Non-pigmented ciliary epithelial cell (primary cell): ENCODE data around the gene MSH2.
"Not testable (repeated sequence)": the region's sequence is repeated elsewhere in the genome, so short reads cannot be mapped to it uniquely, and the experiment has no call there.

Experiments used
- DNase-seq: peaks from one replicate; pipeline ENCODE4 v3.0.0-alpha.2; 2010; ENCODE audit warnings: low read depth

MSH2 gene

DNA sequence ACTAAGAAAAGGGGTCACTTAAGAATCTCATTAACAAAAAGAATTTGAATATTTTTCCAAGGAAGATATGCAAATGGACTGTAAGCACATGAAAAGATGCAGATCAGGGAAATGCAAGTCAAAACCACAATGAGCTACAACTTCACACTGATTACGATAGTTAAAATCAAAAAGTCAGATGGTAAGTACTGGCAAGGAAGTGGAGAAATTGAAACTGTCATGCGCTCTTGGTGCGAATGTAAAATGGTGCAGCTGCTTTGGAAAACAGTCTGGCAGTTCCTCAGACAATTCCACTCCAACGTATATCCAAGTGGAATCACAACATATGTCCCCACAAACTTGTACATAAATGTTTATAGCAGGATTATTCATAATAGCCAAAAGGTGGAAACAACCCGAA lies 81.4 kb downstream of the MSH2 start:
- no peak for DNase-seq

DNA sequence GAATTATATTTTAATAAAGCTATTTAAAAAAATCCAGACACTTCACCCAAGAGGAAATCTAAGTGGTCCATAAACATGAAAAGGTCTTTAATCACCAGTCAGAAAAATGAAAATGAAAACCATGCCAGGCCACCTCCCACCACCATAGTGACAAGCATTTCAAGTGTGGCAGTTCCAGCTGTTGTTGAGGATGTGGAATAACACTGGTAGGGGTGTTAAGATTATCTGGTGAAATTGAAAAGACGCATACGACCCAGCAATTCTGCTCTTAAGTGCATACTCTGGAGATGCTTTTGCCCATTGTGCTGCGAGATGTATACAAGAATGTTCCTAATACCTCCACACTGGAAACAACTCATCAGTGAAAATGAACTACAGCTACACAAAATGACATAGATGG lies 82.2 kb downstream of the MSH2 start:
- no peak for DNase-seq

DNA sequence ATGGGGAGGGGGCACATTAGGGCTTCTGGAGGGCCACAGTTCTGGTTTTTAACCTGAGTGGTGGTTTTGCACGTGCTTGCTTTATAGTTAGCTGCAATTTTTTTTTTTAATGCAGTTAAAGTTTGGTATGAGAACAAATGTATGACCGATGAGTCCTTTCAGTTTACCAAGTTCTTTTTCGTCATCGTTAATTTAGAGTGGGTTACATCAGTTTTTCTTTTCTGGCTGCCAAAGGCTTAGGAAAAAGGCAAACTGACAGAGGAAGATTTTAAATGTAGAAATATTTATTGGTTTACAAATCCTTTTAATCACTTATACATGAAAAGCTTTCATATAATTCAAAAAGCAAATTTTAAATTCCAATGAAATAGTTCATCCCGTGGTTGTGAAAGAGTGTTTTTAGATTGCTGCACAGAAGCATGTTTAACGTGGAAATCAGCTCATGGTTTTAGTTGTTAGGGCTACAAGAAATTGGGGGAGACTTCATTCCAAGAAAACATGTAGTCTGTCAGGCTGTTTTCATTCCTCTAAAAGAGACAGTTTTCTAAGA lies 82.9 kb downstream of the MSH2 start:
- no peak for DNase-seq

DNA sequence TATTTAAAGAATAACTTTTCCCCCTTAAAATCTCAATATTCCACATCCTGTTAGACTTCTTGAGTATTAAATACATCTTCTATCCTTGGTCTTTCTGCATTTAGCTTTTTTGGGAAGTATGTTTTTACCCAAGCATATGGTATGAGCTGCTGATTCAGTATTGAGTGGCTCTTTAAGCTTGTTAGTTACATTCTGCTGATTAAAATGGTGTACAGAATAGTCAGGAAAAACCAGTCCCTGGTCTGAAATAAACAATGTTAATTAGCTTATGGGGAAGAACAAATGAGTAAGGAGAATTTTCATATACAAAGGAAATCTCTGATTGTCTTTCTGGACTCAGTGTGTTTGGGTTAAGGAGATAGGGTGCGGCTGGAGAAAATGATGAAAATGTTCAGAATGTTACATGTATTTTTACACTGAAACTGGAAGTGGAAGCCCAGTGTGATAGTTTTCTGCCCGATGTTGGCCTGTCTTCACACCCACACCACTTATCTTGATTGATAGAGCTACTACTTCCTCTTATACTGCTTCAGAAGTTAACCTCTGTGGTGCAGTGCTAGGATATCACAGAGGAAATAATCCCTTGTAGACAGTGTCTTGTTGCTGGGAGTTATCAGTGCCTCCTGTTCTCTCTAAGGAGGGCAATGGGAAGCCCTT lies 84.0 kb downstream of the MSH2 start:
- DNase-seq: no peak

DNA sequence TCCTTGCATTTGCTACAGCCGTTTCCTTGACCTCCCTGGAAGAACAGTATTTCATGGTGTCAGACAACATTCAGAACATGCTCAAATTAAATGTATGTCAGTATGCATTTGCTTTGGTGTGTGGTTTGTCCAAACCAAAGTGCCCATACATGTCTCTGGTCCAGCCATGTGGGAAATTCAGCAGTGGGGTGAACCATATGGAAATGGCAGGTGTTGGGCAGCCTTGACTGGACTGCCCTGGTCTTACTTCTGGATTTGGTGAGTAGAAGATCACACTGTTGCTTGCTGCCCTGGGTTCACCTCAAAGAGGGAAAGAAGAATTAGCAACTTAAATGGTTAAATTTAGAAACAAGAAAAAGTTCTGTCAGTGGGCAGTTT lies 84.5 kb downstream of the MSH2 start:
- DNase-seq: no peak

DNA sequence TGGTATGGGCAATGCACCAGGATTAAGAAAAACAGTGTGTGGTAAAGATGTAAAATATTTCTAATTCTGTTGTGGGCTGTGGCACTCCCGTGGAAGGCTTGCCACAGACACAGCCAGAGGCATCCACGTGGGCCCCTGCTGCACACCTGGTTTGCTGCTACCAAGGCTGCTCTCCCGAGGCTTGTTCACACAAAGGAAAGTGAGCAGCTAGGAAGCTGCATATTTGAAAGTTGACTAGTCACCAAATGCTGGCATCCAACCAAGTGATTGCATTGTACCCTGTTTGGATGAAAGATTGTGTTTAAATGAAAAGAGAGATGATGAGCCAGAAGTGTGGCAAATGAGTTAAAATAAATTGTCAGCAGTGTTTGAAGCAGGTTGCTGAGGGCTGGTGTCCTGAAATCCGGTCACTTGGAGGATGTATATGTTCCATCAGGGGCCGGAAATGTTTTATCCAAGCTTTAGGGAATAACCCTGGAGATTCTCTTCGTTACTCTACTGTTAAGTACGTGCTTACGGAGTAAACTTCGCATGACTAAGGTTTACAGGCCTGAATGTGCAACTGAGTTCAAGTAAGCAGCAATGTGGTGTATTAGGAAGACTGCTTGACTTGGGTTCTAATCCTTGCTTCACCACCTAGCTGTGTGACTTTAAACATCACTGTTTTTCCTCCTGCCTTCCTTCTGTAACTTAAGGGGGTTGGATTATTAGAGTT lies 86.1 kb downstream of the MSH2 start:
- DNase-seq: peak; percentile 76

DNA sequence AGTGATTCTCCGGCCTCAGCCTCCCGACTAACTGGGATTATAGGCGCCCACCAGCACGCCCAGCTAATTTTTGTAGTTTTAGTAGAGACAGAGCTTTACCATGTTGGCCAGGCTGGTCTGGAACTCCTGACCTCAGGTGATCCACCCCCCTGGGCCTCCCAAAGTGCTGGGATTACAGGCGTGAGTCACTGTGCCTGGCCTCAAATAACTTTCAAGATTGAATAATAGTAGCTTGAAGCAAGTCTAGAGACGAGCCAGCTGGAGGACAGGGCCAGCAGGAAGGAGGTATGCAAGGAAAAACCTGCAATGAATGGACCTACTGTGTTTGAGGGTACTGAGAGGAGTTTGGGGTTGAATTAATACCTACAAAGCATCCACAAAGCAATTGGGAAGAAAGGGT lies 87.5 kb downstream of the MSH2 start:
- no peak for DNase-seq

DNA sequence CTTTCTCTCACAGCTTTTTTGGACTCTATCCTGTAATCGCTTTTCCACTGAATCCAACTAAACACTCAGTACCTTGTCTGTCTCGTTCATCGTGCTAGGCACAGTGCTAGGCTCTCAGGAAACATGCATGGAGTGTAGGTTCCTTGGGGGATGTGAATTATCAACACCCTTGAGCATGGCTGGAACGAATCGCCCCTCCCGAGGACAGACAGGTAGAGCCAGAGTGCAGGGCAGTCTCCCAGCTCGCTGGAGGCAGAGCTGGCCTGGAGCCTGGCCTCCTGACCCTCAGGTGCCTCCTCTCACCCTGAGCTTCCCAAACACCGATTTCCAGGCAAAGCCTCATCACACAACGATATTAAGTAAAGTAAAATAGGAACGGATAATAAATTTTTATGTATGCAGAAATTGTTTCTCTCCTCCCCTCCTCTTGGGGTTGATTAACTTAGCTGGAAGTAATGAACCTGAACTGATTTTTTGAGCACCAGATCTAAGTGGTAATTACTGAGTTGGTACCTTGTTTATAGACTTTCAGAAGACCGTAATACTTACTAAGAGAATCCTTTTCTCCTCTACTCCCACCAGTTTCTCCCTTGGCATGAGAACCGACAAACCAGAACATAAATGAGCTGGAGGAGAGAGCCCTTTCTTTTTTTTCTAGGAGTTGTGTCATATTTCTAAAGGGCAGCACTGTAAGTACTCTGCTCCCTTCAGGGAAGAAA lies 90.5 kb downstream of the MSH2 start:
- no peak for DNase-seq

DNA sequence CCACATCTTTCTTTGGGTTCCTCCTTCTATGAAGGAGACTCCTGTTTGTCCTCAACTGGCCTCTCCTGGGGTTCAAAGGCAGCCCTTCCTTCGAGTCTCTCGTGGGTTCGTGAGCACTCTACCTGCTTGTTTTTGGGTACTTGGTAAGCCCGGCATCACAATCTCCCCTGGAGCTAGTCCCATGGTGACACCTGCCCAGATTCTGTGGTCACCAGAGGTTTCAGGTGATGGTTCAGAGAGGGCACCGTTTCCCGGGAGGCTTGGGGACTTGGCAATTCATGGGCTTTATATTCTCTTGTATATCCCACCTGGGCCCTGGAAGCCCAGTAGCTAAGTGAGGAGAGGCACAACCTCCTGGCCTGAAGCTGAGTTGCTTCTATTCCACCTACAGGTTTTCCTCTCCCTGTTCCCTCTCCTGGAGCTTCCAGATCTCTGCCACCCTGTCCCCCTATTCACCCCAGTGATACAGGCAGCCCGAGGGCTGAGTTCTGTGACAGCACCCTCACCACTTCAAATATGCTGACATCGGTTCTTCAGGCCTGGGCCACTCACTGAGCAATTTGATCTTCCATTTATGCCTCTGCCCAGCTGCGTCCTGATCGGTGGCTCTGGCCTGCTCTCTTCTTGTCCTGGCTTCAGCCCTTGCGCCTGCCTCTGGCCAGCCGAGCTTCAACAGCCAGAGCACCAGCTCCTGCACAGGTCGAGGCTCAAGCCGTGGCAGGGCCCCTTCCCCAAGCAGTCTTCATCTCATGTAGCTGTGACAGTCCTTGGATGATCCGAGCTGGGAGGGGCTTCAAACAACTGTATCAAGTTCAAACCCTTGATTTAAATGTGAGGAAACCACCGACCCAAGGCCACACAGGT lies 91.5 kb downstream of the MSH2 start:
- DNase-seq: no peak

DNA sequence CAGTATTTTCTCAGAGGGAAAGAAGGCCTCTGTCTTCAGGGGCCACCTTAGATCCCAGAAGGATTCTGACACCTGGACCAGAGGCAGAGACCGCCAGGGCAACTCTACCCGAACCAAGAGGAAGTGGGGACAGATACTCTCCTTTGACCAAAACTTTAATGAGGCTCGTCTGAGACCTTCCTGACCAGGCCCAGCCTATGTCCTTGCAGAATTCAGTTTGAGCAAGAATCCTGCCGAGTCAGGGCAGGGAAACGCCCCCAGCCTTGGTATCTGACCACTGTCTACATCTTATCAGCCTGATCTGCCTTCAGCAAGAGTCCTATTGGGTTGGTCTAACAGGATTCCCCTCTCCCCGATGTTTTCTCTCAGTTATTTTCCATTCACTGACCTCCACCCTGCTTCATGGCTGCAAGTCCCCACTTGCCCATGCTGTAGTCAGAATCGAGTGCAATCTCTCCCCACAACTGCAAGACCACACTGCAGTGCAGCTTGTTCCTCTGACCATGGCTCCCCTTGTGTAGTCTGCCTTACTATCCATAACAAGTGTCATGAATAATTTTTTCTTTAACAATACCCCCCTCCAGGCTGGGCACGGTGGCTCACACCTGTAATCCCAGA lies 95.0 kb downstream of the MSH2 start:
- DNase-seq: no peak

DNA sequence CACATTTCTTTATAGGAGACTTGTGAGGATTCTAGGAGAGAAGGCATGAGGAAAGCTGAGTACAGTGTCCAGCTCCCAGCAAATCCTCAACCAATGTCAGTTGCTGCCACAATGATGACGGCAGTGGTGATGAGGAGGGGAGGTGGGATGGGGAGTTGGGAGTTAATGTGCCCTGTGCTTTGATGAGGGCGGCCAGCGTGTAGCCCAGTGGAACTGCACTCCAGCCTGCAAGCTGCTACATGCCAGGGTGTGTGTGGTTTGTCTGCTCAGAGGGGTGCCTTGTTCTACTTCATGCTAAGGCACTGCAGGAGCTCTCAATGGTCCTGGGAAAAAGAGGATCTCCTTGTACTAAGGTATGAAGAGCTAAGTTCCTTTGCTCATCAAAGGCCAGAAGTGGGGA lies 96.1 kb downstream of the MSH2 start:
- no peak for DNase-seq

DNA sequence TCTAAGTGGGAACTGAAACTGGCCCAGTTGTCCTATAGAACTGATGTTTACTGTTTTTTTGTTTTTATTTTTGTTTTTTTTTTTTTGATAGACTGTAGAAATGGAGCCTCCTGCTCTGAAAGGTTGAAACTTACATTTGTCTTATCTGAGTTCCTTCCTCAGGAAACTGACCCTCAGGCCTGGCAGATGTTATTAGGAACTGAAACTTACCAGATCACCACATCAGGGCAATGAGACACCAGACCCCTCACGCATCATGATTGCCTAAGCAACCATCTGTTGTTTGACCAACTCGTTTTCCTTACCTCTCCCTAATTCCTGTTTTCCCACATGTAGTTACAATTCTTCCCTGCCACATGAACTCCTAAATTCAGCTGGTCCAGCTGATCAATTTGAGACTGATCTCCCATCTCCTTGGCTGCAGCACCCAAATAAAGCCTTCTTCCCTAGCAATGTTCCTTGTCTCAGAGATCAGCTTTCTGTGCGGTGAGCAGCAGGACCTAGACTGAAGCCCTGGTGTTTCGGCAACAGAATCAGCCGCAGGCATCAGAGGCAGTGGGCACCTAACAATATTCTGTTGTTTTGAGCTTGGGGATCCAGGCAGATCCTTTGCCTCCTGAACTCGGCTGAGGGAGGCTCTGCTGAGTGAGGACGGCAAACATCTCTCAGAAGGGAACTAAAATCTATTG lies 96.8 kb downstream of the MSH2 start:
- no peak for DNase-seq

DNA sequence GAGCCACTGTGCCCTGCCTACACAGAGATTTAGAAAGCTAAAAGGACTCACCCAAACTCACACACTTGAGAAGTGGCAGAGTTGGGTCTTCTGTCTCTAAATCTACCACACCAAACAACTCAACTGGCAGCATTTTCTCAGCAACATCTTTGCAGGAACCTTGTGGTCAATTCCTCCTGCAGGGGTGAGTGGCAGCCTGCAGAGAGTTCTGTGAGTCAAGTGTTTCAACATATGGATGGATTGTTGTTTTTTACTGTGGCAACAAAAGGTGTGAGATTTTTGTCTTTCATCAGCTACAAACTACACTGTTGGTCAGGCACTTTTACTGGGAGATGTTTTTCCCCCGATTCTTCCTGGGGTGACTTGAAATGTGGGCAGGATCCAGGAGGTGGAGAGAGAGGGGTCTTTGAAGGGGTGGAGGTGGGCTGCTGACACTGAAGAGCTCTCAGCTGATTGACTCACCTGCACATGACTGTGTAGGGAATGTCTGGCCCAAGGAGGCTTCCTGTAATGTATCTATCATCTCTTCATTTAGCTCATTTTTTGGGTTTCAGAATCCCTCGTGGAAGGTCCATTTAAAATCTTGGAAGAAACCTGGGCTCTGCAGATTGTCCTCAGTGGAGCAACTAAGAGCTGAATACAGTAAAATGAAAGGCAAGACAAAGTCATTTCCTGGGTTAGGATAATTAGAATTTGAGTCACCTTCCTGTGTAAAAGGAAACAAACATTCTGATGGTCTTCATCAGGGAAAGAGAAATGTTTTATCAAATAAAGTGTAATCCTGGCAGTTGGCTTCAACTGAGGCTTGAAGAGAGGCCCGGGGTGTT lies 98.6 kb downstream of the MSH2 start:
- no peak for DNase-seq

DNA sequence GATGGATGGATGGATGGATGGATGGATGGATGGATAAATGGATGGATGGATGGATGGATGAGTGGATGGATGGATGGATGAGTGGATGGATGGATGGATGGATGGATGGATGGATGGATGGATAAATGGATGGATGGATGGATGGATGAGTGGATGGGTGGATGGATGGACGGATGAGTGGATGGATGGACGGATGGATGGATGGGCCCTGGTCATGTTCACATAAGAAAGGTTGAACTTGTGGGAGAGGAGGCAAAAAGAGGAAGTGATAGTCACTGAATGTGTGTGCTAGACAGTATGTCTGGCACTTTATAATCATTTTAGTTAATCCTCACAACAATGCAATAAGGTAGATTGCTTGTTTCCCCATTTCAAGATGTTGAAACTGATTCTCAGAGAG lies 99.5 kb downstream of the MSH2 start:
- not testable (repeated sequence) for DNase-seq

DNA sequence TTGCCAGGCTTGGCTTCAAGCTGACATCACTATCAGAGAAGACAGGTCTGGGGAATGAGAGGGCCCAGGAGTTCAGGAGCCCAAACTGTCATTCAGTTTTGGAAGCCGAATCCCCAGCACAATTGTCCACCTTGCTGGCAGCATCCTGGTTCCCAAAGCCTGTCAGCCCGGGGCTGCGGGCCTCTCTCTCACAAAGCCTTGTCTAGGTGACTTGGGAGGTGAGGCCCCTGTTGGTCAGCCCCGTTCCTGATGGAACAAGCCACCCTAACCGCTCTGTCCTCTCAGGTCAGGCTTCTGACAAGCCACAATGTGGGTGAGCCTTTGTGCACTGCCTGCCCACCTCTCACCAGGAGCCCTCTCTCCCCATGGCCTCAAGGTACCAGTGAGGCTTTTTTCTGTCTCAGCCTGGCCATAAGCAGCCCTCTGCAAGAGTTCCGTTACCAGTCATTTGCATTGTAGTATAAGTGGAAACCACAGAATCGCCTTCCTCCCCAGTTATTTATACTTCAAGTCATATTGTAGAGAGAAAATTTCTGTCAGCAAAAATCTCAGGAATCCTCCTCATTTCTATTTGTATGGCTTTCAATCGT lies 100.6 kb downstream of the MSH2 start:
- no peak for DNase-seq

DNA sequence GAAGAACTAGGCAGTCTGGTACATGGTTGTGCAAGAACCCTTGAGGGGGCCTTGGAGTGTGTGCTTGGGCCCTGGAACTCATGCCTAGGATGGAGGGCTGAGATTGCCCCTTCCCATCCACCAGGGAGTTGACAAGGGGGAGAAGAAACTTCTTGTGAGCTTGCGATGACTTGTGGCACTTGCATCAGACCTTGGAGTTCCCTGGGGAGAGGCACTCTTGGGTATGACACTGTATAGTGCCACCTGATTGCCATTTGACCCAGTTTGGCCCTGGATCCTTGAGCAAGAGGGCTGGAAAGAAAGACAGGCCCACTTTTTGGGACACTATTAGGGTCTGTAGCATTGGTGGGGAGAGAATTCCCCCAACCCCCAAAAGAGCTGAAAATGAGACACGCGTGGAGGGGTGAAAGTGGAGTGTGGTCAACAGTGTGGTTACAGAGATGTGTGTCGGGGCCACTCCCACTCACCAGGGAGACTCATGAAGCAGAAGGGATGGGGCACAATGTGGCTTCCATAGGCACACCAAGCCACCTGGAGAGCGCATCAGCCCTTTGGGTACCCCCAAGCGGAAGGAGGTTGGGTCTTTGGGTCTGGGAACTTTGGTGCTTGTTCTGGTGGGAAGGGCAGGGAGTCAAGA lies 101.3 kb downstream of the MSH2 start:
- DNase-seq: no peak

DNA sequence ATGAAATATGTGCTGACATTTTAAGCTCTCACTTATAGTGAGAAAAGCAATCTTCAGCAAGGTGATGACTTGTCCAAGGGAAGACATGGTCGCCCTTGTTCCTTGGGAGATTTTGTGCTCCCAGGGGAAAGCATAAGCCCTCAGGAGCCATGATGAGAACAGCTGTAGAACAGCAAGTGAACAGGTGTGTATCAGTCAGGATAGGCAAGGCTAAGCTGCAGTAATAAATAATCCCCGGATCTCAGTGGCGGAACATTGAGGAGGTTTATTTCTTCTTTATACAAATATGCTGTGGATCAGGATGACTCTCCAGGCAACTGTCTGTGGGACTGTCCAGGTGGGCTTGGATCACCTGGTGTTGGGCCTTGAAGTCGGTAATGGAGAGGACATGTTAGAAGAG lies 103.1 kb downstream of the MSH2 start:
- DNase-seq: no peak

DNA sequence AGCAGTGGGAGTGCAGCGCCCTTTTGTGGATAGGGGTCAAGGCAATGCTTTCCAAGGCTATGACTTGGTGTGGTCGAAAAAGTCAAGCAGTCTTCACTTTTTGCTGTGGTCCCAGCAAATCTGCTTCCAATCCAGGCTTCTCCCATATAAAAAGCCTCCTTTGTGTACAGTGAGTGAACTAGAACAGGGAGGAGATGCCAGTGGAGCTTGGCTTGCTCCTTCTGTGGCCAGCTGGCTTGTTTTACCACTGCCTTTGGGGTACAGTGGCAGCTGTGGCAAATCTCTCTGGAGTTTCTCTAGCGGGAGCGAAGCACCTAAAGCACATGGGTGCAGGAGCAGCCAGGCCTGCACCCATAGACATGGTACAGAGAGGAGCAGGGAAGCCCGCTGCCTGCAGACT lies 103.5 kb downstream of the MSH2 start:
- DNase-seq: no peak

DNA sequence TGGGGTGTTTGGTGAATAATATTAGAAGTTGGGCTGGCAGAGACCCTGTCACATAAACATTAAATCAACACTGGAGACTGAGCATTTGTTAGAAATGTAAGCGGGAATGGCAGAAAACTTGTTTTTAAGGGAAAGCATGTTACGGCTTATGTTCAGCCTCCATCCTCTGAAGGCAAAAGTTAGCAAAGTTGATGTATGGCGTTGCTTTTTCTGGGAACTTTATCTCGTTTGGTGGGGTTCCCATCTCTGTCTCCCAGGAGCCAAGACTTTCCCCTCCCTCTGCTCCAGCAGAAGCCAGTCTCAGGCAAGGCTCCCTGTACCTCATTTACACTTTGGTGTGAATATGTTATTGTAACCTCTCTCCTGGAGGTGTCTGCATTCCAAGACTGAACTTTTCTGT lies 105.1 kb downstream of the MSH2 start:
- DNase-seq: no peak
